ENCODE measurements around the gene WDR81.
A peak's percentile ranks its signal among the peaks of the same experiment; 100 is the strongest.
"Not testable (repeated sequence)": the region's sequence is repeated elsewhere in the genome, so short reads cannot be mapped to it uniquely, and the experiment has no call there.

WDR81 gene

DNA sequence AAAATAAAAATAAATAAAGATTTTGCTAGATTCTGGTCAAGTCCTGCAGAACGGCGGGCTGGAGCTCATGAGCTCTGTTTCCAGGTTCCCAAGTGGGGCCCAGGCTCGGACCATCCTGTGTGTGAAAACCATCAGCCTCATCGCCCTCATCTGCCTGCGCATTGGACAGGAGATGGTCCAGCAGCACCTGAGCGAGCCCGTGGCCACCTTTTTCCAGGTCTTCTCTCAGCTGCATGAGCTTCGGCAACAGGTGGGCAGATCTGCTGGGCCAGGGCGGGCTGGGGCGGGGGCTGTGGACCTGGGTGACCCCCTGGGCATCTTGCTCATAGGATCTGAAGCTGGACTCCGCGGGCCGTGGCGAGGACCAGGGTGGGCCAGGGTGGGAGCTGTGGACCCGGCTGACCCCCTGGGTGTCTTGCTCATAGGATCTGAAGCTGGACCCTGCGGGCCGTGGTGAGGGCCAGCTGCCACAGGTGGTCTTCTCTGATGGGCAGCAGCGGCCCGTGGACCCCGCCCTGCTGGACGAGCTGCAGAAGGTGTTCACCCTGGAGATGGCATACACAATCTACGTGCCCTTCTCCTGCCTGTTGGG lies 7.8 kb downstream of the WDR81 start:
- no peak for DNase-seq

DNA sequence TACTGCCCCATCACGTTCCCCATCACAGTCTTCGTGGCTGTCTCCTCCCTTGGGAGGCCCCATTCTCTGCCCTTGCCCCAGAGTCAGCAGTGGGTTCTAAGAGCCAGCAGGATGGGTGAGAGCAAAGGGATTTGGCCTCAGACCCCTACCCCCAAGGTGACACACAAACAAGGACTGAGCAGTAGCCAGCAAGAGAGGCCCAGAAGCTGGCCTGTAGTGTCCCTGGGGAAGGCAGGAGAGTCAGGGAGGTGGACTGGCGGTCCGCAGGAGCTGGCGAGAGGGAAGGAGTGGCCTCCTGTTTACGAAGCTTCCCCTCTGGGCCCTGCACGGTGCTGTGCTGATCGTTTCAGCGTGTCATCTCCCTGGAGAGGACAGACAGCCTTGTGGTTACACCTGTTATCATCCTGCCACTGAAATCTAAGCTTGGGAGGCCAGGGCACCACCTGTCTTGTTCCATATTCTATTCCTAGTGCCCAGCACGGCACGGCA lies 8.4 kb downstream of the WDR81 start:
- no peak for DNase-seq

DNA sequence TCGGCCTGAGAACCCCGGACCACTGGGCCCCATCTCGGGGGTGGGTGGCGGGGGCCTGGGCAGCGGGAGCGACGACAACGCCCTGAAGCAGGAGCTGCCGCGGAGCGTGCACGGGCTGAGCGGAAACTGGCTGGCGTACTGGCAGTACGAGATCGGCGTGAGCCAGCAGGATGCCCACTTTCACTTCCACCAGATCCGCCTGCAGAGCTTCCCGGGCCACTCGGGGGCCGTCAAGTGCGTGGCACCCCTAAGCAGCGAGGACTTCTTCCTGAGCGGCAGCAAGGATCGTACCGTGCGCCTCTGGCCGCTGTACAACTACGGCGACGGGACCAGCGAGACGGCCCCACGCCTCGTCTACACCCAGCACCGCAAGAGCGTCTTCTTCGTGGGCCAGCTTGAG lies 9.3 kb downstream of the WDR81 start:
- DNase-seq, result no peak

DNA sequence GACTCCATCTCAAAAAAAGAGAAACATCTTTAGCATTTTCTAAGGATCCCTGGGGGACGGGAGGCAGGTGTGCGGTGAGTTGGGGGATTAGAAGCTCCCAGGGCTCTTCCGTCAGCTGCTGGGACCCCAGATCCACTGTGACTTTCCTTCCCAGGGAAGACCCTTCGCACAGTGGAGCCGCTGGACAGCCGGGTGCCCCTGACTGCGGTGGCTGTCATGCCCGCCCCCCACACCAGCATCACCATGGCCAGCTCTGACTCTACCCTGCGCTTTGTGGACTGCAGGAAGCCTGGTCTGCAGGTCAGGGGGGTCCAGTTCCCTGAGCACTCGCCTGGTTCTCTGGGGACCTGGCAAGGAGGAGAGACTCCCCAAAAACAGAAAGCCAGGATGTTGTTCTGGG lies 10.9 kb downstream of the WDR81 start:
- no peak for DNase-seq

DNA sequence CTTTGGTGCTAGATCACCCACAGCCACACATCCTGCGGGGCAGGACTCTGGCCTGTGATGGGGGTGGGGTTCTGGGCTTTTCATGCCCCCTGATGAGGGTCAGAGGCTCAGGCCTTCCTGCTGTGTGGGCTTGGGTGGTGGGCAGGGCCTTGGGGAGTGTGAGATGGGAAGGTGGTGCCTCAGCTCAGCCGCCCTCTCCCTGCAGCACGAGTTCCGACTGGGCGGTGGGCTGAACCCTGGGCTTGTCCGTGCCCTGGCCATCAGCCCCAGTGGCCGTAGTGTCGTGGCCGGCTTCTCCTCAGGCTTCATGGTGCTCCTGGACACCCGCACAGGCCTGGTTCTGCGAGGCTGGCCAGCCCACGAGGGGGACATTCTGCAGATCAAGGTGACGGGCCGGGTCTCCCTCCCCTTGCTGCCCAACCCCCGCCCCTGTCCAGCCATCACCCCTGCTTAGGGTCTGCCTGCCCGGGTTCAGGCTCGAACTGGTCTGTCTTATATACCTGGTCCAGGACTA lies 11.4 kb downstream of the WDR81 start:
- DNase-seq, result no peak

DNA sequence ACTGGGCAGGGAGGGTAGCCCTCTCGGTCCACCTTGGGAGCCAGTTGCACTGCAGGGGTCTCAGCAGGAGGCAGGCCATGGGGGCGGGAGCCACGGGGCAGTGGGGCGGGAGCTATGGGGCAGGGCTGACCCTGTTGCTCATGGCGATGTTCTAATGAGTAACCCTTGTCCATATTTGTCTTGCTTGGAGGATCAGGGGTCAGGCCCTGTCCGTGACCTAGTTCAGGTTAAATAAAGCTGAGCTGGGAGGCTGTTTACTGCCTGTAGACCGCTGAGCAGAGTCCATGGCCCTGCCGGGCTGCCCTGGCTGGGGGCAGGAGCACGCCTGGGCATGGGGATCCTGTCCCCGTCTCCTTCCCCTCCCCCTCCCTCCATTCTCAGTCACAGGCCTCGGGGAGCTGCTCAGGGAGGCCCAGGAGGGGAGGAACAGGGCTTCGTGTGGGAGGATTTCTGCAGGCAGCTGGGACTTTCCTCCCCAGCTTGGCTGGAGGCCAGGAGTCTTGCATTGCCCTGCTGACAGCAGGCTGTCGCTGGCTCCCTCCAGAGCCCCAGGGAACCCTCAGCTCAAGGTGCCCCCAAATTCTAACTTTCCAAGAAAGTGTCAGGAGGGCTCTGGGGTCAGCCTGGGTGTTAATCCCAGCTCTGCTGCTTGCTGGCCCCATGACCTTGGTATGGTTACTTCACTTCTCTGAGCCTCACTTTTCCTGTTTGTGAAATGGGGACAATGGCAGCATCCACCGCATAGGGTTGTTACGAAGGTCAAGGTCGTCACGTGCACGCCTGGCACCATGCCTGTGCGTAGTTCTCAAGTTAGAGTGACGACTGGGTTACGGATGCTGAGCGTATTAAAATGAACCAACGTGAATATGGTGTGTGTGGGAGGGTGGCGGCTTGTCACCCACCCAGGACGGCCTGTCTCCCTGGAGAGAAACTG lies 12.1 kb downstream of the WDR81 start:
- DNase-seq, result no peak

DNA sequence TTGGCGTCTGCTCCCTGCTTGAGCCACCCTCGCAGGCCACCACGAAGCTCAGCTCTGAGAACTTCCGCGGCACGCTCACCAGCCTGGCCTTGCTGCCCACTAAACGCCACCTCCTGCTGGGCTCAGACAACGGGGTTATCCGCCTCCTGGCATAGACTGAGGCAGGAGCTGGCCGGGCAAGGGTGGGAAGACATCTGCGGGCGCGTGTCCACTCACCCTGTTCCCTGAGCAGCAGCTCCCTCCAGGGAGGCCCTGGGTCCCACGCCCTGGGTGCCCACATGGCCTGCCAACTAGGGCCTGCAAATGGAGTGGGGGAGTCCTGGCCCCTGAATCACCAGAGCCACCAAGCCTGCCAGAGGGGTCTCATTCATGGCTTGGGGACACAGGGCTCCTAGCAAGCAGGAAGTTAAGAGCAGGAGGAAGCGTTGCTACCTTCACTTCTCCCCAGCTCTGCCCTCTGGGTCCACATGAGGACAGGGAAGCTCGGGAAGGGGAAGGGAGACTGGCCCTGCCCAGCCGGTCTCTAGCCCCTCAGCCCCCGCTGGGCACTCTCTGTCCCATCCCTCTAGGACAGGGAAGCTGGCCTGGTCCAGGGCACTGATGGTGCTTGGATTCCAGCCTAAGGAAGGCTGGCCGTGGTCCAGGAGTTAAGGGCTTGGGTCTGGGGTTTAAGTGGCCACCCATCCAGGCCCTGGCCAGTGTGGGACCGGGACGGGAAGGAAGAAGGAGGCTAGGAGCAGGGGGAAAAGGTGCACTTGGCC lies 13.2 kb downstream of the WDR81 start:
- DNase-seq, result no peak

DNA sequence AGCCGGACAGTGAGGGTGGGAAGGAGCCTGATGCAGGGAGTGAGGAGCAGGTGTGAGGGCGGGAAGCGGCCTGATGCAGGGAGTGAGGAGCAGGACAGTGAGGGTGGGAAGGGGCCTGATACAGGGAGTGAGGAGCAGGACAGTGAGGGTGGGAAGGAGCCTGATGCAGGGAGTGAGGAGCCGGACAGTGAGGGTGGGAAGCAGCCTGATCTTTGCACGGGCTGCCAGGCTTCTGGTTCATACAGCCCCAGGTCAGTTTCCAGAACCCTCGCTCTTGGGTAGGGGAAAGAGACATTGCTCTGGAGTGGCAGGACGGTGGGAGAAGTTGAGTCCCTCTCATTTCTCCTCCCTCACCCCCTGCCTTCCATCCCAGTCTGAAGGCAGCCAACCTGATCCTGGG lies 17.4 kb downstream of the WDR81 start:
- not testable (repeated sequence) for DNase-seq

DNA sequence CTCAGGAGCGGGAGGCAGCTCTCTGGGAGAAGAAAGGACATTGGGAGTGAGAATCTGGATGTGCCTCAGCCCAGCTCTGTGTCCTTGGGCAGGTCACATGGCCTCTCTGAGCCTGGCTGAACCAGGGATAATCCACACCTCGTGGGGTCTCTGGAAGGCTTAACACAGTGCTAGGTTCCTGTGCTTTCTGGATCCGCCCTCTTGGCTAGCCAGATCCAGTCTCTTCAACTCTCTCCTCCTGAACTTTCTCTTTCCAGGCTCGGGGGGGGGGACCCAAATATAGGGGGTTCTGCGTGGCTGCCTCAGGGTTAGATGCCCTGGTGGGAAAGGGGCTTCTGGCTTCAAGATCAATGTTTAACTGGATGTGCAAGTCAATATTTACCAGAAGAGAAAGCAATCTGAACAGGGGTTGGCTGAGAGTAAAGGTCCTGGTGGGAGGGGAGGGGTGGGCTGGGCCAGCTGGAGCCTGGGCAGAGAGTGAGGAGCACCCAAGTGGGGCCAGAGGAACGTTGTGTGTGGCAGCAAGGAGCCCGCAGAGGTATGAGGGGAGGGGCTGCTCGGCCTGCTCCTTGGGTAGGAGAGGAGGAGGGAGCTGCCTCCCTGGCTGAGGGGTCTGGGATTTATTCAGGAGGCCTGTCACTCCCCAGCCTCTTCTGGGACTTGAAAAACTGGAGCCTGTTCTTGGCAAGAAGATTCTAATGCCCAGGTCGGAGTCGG lies 18.0 kb downstream of the WDR81 start, which contains the start of gene SERPINF2:
Gene SERPINF2, plus strand, starts transcription at position 501 of the 717 bp plus-strand sequence. CDS start 2,125 bp downstream, outside the sequence.
- no peak for DNase-seq

DNA sequence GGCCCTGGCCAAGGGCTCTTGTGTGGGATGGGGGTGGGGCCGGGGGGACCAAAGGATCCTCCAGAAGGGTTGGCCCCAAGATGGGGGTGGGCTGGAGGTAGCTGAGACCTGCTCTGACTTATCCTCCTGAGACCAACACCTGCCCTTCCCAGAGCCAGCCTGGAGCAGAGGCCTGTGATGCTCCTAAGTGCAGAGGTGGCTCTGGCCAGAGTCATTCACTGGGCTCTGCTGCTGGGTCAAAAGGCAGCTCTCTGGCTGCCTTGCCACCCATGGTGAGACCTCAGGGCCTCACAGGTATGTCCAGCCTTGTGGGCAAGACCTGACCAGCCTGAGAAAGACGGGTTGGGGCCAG lies 18.6 kb downstream of the WDR81 start:
- no peak for DNase-seq

DNA sequence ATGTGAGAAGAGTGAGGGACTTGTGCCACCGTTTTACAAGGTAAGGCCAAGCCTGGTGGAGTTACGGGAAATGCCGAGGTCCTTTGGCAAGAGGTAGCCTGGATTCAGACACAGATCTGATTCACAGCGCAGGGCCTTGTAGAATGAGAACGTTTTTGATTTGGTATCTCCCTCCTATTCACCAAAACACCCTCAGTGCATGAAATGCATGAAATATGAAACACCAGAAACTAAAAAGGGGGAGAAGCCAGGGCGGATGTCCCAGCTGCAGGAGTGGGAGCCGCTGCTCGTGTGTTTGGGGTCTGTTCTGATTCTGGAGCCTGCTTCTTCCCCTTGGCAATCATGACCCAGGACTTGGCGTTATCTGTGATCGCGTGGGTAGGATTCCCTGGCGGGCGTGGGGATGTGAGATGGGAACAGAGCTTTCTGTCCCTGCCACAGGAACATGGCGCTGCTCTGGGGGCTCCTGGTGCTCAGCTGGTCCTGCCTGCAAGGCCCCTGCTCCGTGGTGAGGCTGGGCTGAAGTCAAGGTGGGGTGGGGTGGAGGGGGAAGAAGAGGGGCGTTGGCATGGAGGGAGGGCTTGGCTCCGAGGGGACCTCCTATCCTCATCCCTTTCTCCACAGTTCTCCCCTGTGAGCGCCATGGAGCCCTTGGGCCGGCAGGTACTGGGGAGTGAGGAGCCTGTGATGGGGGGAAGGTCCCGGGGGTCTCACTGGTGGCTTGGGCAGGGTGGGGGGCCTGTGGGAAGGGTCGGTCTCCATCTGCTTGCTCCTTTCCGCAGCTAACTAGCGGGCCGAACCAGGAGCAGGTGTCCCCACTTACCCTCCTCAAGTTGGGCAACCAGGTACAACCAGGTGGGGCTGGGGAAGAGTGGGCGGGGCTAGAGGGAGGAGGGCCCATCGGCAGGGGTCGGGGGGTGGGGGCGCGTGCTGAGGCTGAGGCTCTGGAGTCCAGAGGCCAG lies 20.3 kb downstream of the WDR81 start:
- no peak for DNase-seq

DNA sequence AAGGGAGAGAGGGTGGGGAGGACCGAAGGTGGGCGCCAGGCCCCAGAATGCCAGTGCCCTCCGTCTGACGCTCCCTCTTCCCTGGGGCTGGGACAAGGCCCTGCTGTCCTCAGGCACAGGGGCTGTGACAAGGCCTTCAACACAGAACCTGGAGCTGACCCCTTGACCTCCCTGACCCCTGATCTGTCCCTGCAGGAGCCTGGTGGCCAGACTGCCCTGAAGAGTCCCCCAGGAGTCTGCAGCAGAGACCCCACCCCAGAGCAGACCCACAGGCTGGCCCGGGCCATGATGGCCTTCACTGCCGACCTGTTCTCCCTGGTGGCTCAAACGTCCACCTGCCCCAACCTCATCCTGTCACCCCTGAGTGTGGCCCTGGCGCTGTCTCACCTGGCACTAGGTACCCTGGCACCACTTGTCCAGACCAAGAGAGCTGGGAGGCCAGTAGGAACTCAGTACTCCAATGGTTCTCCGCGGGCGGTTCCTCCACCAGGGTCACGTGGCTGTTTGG lies 21.1 kb downstream of the WDR81 start:
- no peak for DNase-seq

DNA sequence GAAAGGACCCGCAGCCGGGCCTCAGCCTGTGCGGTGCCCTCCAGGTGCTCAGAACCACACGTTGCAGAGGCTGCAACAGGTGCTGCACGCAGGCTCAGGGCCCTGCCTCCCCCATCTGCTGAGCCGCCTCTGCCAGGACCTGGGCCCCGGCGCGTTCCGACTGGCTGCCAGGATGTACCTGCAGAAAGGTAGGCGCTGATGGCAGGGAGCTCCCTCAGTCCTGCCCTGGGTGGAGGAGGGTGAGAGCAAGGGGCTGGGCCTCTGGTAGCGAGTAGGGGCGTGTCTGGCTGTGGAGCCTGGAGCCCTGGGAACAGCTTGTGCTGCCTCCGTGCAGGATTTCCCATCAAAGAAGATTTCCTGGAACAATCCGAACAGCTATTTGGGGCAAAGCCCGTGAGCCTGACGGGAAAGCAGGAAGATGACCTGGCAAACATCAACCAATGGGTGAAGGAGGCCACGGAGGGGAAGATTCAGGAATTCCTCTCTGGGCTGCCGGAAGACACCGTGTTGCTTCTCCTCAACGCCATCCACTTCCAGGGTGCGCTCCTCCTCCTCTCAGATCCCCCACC lies 22.6 kb downstream of the WDR81 start:
- DNase-seq, result no peak

DNA sequence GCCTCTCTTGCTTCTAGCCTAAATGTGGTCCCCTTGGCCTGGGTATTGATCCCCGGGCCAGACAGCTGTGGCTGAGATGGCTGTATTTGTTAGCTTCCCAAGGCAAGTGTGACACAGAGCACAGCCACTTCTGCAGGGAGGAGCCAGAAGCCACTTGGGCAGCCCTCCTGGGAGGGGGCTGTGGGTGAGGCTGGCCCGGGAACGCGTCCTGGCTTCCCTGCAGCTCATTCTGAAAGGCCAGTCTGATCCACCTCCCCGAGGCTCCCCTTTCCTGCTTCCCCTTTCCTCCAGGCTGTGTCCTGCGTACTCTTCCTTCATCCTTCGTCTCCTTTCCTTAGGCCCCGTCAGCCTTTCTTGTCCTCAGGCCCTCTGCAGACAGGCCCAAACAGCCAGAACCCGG lies 26.1 kb downstream of the WDR81 start:
- DNase-seq, result no peak

DNA sequence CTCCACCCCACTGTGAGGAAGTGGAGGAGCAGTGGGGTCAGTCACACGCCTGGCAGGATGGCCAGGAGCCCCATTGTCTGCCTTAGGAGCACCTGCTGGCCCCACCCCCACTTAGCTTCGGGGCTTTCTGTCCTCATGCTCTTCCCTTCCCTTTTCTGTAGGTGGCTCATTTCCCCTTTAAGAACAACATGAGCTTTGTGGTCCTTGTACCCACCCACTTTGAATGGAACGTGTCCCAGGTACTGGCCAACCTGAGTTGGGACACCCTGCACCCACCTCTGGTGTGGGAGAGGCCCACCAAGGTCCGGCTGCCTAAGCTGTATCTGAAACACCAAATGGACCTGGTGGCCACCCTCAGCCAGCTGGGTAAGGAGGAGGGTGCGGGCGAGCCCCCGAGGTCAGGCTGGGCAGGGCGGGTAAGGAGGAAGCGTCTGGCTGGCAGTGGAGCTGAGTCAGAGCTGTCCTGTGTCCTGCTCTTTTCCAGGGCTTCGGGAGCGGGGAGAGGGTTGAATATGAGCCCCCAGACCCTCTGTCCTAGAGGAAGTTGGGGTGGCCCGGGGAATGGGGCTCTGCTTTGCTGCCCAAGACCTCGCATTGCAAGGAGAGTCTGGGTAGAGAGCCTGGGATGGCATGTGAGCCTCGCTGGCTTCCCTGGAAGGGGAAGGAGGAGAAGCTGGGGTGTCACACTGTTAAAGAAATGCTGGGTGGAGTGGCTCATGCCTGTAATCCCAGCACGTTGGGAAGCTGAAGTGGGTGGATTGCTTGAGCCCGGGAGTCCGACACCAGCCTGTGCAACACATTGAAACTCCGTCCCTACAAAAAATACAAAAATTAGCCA lies 28.1 kb downstream of the WDR81 start:
- no peak for DNase-seq

DNA sequence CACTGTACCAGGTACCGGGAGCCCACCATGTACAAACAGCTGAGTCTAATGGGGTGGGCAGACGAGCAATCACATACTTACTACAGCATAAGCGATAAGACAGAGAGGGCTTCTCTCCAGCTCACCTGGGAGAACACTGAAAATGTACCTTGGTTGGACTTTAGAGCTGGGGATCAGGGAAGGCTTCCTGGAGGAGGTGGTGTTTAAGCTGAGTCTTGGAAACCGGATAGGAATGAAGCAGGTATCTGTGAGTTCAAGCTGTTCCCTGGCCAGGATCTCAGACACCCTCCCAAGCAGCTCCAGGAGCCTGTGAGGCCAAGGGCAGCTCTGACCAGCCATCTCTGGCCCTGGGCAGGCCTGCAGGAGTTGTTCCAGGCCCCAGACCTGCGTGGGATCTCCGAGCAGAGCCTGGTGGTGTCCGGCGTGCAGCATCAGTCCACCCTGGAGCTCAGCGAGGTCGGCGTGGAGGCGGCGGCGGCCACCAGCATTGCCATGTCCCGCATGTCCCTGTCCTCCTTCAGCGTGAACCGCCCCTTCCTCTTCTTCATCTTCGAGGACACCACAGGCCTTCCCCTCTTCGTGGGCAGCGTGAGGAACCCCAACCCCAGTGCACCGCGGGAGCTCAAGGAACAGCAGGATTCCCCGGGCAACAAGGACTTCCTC lies 29.4 kb downstream of the WDR81 start:
- no peak for DNase-seq

DNA sequence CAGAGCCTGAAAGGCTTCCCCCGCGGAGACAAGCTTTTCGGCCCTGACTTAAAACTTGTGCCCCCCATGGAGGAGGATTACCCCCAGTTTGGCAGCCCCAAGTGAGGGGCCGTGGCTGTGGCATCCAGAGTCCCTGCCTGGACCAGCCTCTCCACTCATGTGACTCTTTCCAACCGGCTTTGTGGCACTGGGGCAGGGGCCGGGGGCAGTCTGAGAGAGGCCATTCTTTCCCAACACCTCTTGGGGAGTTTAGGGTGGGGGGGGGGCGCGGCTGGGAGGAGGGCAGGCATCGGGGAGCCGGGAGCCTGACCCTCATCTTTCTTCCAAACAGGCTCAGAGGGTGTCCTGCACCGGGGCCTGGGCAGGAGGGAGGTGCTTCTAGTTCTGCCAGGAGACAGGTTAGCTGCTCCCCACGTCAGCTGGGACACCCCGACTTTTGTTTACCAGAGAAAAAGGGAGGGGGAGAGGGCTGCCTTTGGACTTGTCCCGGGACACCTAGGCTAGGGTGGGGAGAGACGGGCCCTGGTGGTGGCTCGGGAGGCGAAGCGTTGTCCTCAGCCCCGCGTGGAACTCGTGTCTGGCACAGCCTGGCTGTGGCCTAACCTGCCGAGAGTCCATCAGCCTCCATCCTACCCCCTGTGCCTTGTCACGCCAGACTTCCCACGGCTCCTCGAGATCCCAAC lies 30.1 kb downstream of the WDR81 start:
- DNase-seq, result no peak

DNA sequence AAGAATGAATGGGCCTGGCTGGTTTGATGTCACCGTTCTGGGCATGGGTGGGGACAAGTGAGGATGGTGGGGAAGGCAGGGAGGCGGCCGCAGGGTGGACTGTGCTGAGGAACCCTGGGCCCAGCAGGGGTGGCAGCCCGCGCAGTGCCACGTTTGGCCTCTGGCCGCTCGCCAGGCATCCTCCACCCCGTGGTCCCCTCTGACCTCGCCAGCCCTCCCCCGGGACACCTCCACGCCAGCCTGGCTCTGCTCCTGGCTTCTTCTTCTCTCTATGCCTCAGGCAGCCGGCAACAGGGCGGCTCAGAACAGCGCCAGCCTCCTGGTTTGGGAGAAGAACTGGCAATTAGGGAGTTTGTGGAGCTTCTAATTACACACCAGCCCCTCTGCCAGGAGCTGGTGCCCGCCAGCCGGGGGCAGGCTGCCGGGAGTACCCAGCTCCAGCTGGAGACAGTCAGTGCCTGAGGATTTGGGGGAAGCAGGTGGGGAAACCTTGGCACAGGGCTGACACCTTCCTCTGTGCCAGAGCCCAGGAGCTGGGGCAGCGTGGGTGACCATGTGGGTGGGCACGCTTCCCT lies 30.8 kb downstream of the WDR81 start:
- DNase-seq, result peak; percentile 20
